DOHH2 (cell line): ENCODE data around the gene TMEM184A.

Experiments
- H3F3A ChIP-seq: fragments of 200-600 bp; sonication (generic), shearing (Covaris generic); 2 replicates; pipeline ENCODE4 v1.6.0; 2016; ENCODE audit warnings: antibody characterized with exemption, mild to moderate bottlenecking; ENCODE audit not compliant: control insufficient read depth, insufficient read depth
- H3K27ac ChIP-seq: fragments of 200-600 bp; sonication (generic); 2 replicates; pipeline ENCODE4 v1.5.1; 2014; ENCODE audit warnings: low read depth, mild to moderate bottlenecking, low read length, moderate library complexity
- H3K27me3 ChIP-seq: fragments of 200-600 bp; sonication (generic); 2 replicates; pipeline ENCODE4 v1.6.1; 2014; ENCODE audit warnings: mild to moderate bottlenecking, low read length, mixed read lengths; ENCODE audit not compliant: control insufficient read depth
- H3K36me3 ChIP-seq: fragments of 200-600 bp; sonication (generic); 2 replicates; pipeline ENCODE4 v1.6.1; 2014; ENCODE audit warnings: mild to moderate bottlenecking, low read length, moderate library complexity, mixed read lengths; ENCODE audit not compliant: control insufficient read depth
- H3K4me1 ChIP-seq: fragments of 200-600 bp; sonication (generic); 2 replicates; pipeline ENCODE4 v1.6.1; 2014; ENCODE audit warnings: mild to moderate bottlenecking, low read length, mixed read lengths; ENCODE audit not compliant: control insufficient read depth
- H3K4me2 ChIP-seq: fragments of 200-600 bp; sonication (generic); 2 replicates; pipeline ENCODE4 v1.6.0; 2014; ENCODE audit warnings: mild to moderate bottlenecking, low read length, moderate library complexity
- H3K4me3 ChIP-seq: fragments of 200-600 bp; sonication (generic); 2 replicates; pipeline ENCODE4 v1.5.1; 2014; ENCODE audit warnings: mild to moderate bottlenecking, low read length, mixed read lengths
- H3K79me2 ChIP-seq: fragments of 200-600 bp; sonication (generic); 2 replicates; pipeline ENCODE4 v1.6.1; 2014; ENCODE audit warnings: mild to moderate bottlenecking, low read length, mixed read lengths; ENCODE audit not compliant: control insufficient read depth
- H3K9me2 ChIP-seq: fragments of 200-600 bp; sonication (generic); replicated peaks from 2 replicates; pipeline ENCODE4 v1.6.1; 2014; ENCODE audit warnings: mild to moderate bottlenecking, low read length, mixed read lengths; ENCODE audit not compliant: control insufficient read depth
- H3K9me3 ChIP-seq: fragments of 200-600 bp; sonication (generic); 2 replicates; pipeline ENCODE4 v1.6.1; 2014; ENCODE audit warnings: antibody characterized with exemption, low read length, mixed read lengths; ENCODE audit not compliant: control insufficient read depth, insufficient read depth
- H4K20me1 ChIP-seq: fragments of 200-600 bp; sonication (generic); 2 replicates; pipeline ENCODE4 v1.6.0; 2014; ENCODE audit warnings: low read depth, mild to moderate bottlenecking, antibody characterized with exemption, low read length, moderate library complexity; ENCODE audit not compliant: control insufficient read depth, insufficient read depth
- CTCF ChIP-seq: fragments of 200-600 bp; sonication (generic); IDR thresholded peaks from one replicate; pipeline ENCODE4 v1.5.1; 2014; ENCODE audit warnings: antibody characterized with exemption, mild to moderate bottlenecking, low read depth, low read length; ENCODE audit not compliant: poor library complexity, severe bottlenecking
- EZH2phosphoT487 ChIP-seq: fragments of 200-600 bp; sonication (generic); IDR thresholded peaks from 2 replicates; pipeline ENCODE4 v1.6.1; 2017; ENCODE audit warnings: borderline replicate concordance, mild to moderate bottlenecking, antibody characterized with exemption, low read length, moderate library complexity, mixed read lengths

Gene TMEM184A

DNA sequence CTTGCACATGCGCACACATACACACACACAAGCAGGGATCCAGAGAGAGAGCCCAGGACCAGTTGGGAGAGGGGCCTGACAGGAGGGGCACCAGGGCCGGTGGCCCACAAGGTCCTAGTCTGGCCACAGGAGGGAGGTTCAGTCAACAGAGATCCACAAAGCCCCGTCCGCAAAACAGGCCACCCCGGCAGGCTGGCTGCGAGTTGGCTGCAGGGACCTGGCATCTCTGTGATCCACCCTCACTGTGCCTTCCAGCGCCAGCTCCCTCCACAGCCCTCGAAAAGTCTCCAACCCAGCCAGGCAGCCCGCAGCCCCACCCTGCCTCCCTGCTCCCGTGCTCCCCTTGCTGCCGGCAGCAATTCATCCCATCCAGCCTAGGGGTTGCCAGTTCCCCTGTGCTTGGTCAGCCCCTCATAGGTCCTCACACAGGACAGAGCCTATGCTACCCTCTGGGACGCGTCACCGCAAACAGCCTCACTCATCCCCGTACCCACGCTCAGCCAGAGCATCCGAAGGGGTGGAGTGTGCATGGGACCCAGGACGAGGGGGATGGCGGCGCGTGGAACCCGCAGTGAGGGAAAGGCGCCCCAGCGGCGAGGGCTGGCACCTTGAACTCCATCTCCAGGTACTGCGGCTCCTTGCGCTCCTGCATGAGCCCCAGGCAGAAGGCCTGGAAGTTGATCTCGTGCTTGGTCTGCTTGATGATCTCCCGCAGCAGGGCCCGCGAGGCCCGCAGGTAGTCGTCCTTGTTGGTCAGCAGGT lies 59.3 kb downstream of the TMEM184A start:
- Histone ChIP-seq H3K27ac (no peak overlapping the region), H3K9me2 (no peaks in the 10 kb centered on the region), H3K79me2 (peaks cover 11% of the 10 kb centered on the region), H3K4me1 (peaks cover 2% of the 10 kb centered on the region), H3K4me2 (no peak overlapping the region), H3K9me3 (no peaks in the 10 kb centered on the region), H3K36me3 (peaks cover 81% of the 10 kb centered on the region), H3K4me3 (no peak overlapping the region), H3K27me3 (no peaks in the 10 kb centered on the region), H4K20me1 (peaks cover 11% of the 10 kb centered on the region), H3F3A (no peaks in the 10 kb centered on the region)
- TF ChIP-seq EZH2phosphoT487 (no peak), CTCF (no peak)

- Histone ChIP-seq H3K36me3 (peaks cover 83% of the 10 kb centered on the region), H3F3A (no peaks in the 10 kb centered on the region), H3K27ac (no peak overlapping the region), H3K9me3 (no peaks in the 10 kb centered on the region), H4K20me1 (peaks cover 13% of the 10 kb centered on the region), H3K27me3 (no peaks in the 10 kb centered on the region), H3K4me3 (no peak overlapping the region), H3K4me1 (no peaks in the 10 kb centered on the region), H3K9me2 (no peaks in the 10 kb centered on the region), H3K4me2 (no peak overlapping the region), H3K79me2 (peaks cover 2% of the 10 kb centered on the region)
- TF ChIP-seq EZH2phosphoT487 = no peak
- no peak for TF ChIP-seq CTCF
These were observed 60.3 kb downstream of the TMEM184A start for GRCh38 chr7:1495564-1496242.

DNA sequence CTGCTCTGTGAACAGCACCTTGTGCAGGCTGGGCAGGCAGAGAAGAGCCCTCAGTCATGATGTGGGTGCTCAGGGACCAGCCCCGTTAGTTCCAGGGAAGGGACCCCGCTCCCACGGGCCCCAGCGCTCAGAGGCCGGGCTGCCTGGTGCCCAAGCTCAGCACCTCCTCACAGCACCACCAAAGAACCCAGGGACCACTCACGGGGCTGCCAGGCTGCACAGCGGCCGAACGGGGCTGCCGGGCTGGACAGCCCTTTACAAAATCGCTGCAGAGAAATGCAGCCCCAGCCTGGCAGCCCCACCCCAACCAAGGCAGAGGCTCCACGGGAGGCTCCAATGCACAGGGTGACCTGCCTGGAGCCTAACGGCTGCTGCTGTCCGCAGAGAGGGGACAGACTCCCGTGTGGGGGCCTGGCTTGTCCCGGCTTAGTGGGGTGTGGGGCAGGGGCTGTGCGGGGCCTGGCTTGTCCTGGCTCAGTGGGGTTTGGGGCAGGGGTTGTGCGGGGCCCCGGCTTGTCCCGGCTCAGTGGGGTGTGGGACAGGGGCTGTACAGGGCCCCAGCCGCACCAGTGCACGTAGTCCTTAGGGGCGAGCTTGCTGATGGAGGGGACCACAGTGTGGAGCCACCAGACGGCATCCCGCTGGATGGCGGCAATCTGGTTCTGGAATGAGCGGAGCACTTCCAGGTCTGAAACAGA lies 61.0 kb downstream of the TMEM184A start:
- Histone ChIP-seq H3K27ac (no peak overlapping the region), H3K9me2 (no peaks in the 10 kb centered on the region), H3K4me1 (no peaks in the 10 kb centered on the region), H3K4me2 (no peak overlapping the region), H3K79me2 (no peaks in the 10 kb centered on the region; the same call in 1 of the 2 replicates), H4K20me1 (peaks cover 14% of the 10 kb centered on the region), H3K4me3 (no peak overlapping the region), H3F3A (no peaks in the 10 kb centered on the region), H3K27me3 (no peaks in the 10 kb centered on the region), H3K36me3 (peaks cover 83% of the 10 kb centered on the region), H3K9me3 (no peaks in the 10 kb centered on the region)
- TF ChIP-seq CTCF (no peak), EZH2phosphoT487 (no peak)
